GF-D8 (cell line): ENCODE measurements around the gene PCDHGA12.
A peak's percentile ranks its signal among the peaks of the same experiment; 100 is the strongest.

Experiments
- DNase-seq: peaks from one replicate; lab custom pipeline; 2025; lab: John Stamatoyannopoulos, UW

Gene PCDHGA12

DNA sequence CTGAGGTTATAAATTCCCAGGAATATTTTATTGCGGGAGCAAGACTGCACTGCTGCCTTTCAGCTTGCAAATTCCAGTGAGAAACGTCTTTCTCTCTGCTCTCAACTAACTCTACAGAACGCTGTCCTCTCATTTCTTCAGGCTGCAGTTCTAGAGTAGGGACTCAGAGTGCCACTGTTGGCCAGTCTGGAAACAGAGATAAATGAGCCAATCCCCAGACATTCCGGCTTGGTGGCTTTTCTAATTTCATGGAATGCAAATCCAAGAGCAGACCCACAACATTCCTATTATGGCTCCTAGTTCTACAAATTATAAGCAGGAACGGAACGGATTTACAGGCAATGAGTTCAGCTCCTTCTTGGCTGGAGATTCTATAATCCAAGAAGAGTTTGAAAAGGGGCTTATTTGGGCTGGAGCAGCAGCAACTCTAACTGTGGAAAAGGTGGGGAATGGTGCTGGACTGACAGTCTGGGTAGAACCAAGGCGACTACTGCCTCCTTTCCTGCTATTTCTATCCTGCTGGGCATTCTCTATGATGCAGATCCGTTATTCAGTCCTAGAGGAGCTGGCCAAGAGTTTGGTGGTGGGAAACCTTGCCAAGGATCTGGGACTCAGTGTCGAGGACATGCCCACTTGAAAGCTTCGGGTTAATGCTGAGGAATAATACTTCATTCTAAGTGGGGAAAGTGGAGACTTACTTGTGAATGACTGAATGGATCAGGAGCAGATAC lies 9.3 kb downstream of the PCDHGA12 start:
- no peak for DNase-seq

DNA sequence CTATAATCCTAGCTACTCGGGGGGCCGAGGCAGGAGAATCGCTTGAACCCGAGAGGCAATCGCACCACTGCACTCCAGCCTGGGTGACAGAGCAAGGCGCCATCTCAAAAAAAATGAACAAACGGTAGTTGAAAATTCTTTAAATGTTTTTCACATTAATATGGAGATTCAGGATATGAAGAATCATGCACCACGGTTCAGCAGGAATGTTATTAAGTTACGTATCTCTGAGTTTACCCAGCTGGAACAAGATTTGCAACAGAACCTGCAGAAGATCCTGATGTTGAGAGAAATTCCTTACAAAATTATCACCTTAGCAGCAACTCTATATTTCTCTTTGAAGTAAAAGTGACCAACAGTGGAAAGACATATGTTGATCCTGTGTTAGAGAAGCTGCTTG lies 10.0 kb downstream of the PCDHGA12 start:
- no peak for DNase-seq

GRCh38 chr5:141441571-141442170 lies 11.4 kb downstream of the PCDHGA12 start:
- no peak for DNase-seq

- no peak for DNase-seq
Measured at GRCh38 chr5:141465351-141465750, 35.0 kb downstream of the PCDHGA12 start.

DNA sequence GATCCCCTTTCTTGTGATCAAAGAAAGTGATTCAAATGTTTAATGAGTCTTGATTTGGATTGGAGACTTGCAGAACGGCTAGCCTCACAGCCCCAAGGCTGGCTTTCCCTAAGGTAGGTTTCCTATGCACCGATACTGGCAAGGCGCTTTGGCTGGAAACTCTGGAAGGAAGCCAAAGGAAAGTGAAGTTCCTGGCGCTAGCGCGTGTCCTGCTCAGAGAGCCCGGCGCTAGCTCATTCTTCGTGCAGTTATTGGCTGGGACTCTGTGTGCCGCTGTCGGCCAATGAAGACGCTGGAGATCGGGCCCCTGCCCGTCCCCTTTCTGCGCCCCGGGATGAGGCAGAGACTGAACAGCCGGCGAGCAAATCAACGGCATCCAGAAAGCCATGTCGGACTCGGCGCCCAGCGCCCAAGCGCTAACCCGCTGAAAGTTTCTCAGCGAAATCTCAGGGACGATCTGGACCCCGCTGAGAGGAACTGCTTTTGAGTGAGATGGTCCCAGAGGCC lies 45.4 kb downstream of the PCDHGA12 start, which contains the start of gene PCDHGC3:
Gene PCDHGC3, plus strand, starts transcription at position 342 of the 507 bp plus-strand sequence. Its CDS starts 151 bp downstream, at position 493.
- no peak for DNase-seq

DNA sequence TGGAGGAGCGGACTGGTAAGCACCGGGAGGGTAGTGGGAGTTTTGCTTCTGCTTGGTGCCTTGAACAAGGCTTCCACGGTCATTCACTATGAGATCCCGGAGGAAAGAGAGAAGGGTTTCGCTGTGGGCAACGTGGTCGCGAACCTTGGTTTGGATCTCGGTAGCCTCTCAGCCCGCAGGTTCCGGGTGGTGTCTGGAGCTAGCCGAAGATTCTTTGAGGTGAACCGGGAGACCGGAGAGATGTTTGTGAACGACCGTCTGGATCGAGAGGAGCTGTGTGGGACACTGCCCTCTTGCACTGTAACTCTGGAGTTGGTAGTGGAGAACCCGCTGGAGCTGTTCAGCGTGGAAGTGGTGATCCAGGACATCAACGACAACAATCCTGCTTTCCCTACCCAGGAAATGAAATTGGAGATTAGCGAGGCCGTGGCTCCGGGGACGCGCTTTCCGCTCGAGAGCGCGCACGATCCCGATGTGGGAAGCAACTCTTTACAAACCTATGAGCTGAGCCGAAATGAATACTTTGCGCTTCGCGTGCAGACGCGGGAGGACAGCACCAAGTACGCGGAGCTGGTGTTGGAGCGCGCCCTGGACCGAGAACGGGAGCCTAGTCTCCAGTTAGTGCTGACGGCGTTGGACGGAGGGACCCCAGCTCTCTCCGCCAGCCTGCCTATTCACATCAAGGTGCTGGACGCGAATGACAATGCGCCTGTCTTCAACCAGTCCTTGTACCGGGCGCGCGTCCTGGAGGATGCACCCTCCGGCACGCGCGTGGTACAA lies 46.0 kb downstream of the PCDHGA12 start:
- DNase-seq: no peak

GRCh38 chr5:141477044-141477575 lies 46.8 kb downstream of the PCDHGA12 start:
- no peak for DNase-seq

DNA sequence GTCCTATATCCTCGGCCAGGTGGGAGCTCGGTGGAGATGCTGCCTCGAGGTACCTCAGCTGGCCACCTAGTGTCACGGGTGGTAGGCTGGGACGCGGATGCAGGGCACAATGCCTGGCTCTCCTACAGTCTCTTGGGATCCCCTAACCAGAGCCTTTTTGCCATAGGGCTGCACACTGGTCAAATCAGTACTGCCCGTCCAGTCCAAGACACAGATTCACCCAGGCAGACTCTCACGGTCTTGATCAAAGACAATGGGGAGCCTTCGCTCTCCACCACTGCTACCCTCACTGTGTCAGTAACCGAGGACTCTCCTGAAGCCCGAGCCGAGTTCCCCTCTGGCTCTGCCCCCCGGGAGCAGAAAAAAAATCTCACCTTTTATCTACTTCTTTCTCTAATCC lies 47.5 kb downstream of the PCDHGA12 start:
- no peak for DNase-seq

GRCh38 chr5:141478321-141478945 lies 48.1 kb downstream of the PCDHGA12 start:
- DNase-seq: no peak

GRCh38 chr5:141479776-141480175 lies 49.5 kb downstream of the PCDHGA12 start:
- peak; percentile 2 for DNase-seq
